Left ventricle myocardium inferior (tissue), 1 donor: Measurements from ENCODE around the gene TMEM167B. TPM values are rescaled to one million over a fixed set of nuclear protein-coding genes. Genes with fewer than 3 reads are reported as not detected.

Experiments
- DNase-seq: peaks from one replicate; pipeline ENCODE4 v3.0.0-alpha.2; 2020
- H3K27ac ChIP-seq: fragments of 200-600 bp; replicated peaks from 2 replicates; pipeline ENCODE4 v1.8.0; 2021
- H3K27me3 ChIP-seq: fragments of 200-600 bp; 2 replicates; pipeline ENCODE4 v1.8.0; 2021; ENCODE audit warnings: low read depth
- H3K36me3 ChIP-seq: fragments of 200-600 bp; 2 replicates; pipeline ENCODE4 v1.8.0; 2021
- H3K4me1 ChIP-seq: fragments of 200-600 bp; 2 replicates; pipeline ENCODE4 v1.8.0; 2021
- H3K4me3 ChIP-seq: fragments of 200-600 bp; 2 replicates; pipeline ENCODE4 v1.8.0; 2021; ENCODE audit warnings: mild to moderate bottlenecking, moderate library complexity
- H3K9me3 ChIP-seq: fragments of 200-600 bp; replicated peaks from 2 replicates; pipeline ENCODE4 v1.8.0; 2021
- CTCF ChIP-seq: fragments of 200-600 bp; IDR thresholded peaks from 2 replicates; pipeline ENCODE4 v1.8.0; 2021; ENCODE audit warnings: antibody characterized with exemption, mild to moderate bottlenecking, borderline replicate concordance
- intact Hi-C: fragments of 100-400 bp; cut with micrococcal nuclease; formaldehyde crosslinking; loops from one replicate; pipeline ENCODE4 v1.11.0; 2022
- total RNA-seq: library from RNA; stranded (reverse); fragmentation: NEBNext Ultra II Directional; extraction: Animal tissue kit (Norgen Biotek cat#: 25700); gene quantifications from one replicate; pipeline ENCODE4 v1.2.1, GENCODE V29; 2021
- donor health status: DM: no; HTN: yes; CAD: no; lungs with severe emphysema.

Gene TMEM167B
- total RNA-seq, 1 donor from 2014 or later, result 30.3 TPM

- no peak for DNase-seq
- no peaks in the 10 kb centered on the region for H3K9me3 ChIP-seq
- intact Hi-C loops, result no loop called here
- peaks cover 21% of the 10 kb centered on the region for H3K4me1 ChIP-seq
- H3K36me3 ChIP-seq, result no peaks in the 10 kb centered on the region
- TF ChIP-seq CTCF, result no peak
- no peak overlapping the region for H3K4me3 ChIP-seq
- no peaks in the 10 kb centered on the region for H3K27me3 ChIP-seq
- no peak overlapping the region for H3K27ac ChIP-seq
Observed at GRCh38 chr1:109104364-109105151, 14.0 kb downstream of the TMEM167B start.

DNA sequence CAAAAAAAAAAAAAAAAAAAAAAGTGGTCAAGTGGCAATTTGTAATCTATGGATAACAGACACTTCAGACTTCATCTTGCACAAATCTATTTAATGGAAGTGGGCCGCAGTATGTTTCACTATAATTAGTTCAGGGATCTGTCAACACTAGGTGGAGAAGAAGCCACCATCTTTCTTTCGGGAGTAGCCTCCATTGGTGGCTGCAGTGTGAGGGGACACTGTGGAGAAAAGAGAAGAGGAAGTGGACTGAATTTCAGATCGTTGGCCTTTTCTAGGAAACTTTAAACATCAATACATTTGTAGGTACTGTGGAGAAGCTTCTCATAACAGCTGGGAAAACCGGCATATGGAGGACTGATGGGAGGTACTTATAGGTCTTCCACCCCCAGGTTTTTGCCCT is 15.3 kb downstream of the TMEM167B start:
- H3K9me3 ChIP-seq, result no peaks in the 10 kb centered on the region
- no peaks in the 10 kb centered on the region for H3K36me3 ChIP-seq
- H3K4me1 ChIP-seq, result peaks cover 10% of the 10 kb centered on the region
- intact Hi-C loops, result no loop called here
- no peak overlapping the region for H3K4me3 ChIP-seq
- H3K27me3 ChIP-seq, result no peaks in the 10 kb centered on the region
- no peak for DNase-seq
- H3K27ac ChIP-seq, result no peak overlapping the region
- no peak for TF ChIP-seq CTCF

DNA sequence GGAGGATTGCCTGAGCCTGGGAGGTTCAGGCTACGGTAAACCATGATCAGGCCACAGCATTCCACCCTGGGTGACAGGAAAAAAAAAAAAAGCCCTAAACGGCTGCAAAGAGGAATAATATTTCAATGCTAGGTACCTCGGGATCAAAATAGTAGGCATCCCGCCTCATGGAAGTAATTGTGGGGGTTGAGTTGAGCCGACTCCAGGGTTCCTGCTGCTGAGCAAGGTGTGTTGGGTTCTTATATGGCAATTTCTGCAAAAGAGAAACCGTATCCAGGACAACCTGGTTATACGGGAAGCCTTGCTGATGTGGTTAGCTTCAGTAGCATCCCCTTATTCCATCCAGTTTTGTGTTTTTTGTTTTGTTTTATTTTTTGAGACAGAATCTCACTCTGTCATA is 17.2 kb downstream of the TMEM167B start:
- no peaks in the 10 kb centered on the region for H3K9me3 ChIP-seq
- TF ChIP-seq CTCF, result no peak
- H3K27me3 ChIP-seq, result no peaks in the 10 kb centered on the region
- no peak overlapping the region for H3K27ac ChIP-seq
- peaks cover 8% of the 10 kb centered on the region for H3K4me1 ChIP-seq
- intact Hi-C loops, result no loop called here
- no peaks in the 10 kb centered on the region for H3K36me3 ChIP-seq
- no peak for DNase-seq
- no peak overlapping the region for H3K4me3 ChIP-seq

- Histone ChIP-seq H3K27ac (no peak overlapping the region), H3K9me3 (no peaks in the 10 kb centered on the region), H3K36me3 (no peaks in the 10 kb centered on the region), H3K4me1 (peaks cover 25% of the 10 kb centered on the region), H3K27me3 (peaks cover 18% of the 10 kb centered on the region), H3K4me3 (no peak overlapping the region)
- intact Hi-C loops, result no loop called here
- DNase-seq, result no peak
- TF ChIP-seq CTCF, result no peak
Observed at GRCh38 chr1:109109906-109110305, 19.3 kb downstream of the TMEM167B start.

GRCh38 chr1:109111386-109112055 is 21.0 kb downstream of the TMEM167B start:
- Histone ChIP-seq H3K27ac (no peak overlapping the region), H3K9me3 (no peaks in the 10 kb centered on the region), H3K36me3 (no peaks in the 10 kb centered on the region), H3K4me1 (peaks cover 25% of the 10 kb centered on the region), H3K27me3 (peaks cover 34% of the 10 kb centered on the region), H3K4me3 (no peak overlapping the region)
- TF ChIP-seq CTCF, result no peak
- no peak for DNase-seq
- intact Hi-C loops, result no loop called here
